IPS-NIHi7 (cell line): ENCODE data around the gene NRXN2.

ENCODE experiments used
- DNase-seq: peaks from one replicate; pipeline ENCODE4 v3.0.0; 2012; ENCODE audit warnings: mixed read lengths; ENCODE audit errors: extremely low spot score

Gene NRXN2

DNA sequence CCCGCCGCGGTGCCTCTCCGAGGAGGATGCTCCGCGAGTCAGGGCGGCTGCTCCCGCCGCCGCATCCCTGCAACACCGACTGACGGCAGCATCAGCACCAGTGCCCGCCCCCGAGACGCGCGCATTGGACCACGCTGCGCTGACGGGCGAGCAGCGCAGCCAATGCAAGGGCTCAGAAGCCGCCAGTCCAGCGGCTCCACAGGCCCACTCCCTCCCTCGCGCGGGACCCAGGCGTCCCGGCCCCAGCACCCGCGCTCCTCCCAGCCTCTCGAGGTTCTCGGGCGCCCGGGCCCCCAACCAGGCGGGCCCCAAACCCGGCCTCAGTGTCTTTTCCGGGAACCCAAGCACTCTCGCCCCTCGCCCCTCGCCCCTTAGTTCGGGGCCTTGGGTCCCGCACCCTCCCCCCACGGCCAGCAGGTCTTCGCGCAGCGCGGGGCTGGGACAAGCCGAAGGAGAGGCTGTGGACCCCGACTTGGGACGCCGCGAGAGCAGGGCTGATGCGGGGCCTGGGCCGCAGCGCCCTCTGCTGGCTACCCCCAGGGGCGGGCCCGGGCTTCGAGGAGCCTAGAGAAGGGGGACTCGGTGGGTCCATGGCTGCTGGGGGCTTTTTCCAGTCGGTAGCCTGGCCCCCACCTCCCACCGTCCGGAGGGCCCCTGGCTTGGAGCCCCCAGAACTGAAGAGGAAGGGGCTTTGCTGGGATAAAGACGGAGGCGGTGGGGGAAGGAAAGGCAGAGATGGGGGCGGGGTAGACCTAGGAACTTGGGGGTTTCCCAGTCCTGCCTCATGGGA lies at the start of gene NRXN2:
Gene NRXN2 (minus strand): TSS at position 81 of the 790 bp plus-strand sequence. CDS start 9,498 bp downstream, outside the sequence.
- peak; percentile 95 for DNase-seq

DNA sequence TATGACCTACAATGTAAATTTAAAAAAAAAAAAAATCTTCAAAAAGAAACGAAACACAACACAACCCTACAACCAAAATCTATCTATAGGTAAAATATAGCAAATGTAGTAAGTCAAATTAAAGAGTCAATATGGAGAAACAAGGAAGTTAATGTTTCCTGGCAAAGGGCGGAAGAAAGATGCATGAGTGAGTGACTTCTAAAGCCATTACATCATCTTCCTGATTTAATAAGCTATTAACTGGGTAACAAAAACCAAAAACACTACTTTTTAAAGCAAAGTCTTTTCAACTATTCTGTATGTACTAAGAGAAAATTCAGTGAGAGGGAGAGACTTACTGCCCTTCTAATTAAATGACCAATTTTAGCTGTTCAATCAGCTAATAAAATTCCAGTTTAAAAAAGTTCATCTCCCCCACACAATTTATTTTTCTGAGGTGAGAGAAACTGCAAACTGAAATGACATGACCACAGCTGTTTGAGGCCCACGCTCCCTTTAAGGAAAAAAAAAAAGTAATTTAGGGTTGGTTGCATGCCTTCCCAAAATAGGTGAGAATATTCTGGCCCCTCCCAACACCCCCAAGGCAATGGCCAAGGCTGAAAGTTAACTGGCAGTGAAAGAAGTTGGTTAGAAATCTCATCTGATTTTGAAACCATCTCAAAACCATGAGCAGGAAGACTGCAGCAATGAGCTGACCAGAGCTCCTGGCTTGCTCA lies 49.5 kb upstream of the NRXN2 start:
- no peak for DNase-seq

DNA sequence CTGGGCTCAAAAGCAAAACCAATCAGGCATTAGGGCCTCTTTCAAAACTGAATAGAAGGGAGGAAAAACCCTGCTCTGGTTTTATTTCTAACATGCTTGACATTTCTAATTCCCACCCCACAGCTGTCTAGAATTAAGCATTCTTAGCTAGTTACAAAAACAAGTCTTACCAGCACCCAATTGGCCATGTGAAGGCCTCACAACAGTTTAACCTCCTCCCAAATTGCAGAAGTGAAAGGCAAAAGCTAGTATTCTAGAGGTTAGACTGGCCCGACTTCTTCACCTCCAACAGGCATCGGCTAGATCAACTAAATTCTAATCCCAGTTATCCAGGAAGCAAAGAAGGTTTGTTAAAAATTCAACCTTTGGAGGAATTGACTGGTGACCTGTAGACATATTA lies 48.9 kb upstream of the NRXN2 start:
- no peak for DNase-seq

DNA sequence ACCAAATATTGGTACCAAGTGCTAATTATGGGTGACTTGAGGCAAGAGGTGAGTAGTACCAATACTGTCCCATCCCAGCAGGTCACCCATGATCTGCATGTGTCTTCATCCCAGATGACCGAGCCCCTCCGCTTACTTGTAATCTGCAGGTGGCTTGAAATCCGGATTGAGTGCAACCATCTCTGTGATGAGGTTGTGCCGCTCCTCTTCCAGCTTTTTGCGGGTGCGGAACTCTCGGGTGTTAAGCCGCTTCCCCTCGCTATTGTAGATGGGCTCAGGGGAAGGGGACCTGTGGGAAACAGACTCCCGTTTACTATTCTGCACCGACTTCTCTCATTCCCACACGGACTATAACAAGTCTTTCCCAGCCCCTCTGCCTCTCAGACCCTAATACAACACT lies 47.1 kb upstream of the NRXN2 start:
- DNase-seq, result no peak

DNA sequence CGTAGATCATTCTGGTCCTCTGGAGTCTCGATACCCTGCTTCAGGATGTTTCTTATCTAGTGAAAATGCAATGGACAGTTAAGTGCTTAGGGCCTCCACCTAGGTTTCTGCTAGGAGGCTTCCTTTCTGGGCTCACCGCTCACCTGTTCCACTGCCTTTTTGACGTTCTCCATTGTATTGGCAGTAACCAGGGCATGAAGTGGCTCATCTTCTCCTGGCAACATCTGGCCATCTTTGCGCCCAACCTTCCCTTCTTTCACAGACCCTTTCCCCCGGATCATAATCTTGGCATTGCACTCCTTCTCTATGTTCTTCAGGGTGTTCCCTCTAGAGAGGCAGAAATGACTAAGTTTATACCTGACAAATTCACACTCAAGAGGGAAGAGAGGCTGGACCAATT lies 46.3 kb upstream of the NRXN2 start:
- DNase-seq, result no peak

DNA sequence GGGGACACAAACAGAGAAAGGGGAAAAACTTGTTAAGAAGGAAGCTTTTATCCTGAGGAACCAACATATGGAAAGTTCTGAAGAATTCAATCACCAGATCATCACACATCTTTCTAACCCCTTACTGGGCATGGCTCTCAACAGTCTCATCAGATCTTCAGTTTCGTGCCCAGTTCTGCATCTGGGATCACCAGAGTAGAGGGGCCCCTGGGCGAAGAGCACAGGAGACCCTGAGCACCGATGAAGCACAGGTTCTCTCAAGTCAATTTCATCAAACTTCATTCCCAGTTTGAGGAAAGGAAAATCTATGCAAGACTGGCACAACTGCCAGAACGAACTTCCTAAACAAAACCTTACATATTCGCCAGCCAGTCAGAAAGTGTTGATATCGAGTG lies 45.3 kb upstream of the NRXN2 start:
- DNase-seq, result no peak

DNA sequence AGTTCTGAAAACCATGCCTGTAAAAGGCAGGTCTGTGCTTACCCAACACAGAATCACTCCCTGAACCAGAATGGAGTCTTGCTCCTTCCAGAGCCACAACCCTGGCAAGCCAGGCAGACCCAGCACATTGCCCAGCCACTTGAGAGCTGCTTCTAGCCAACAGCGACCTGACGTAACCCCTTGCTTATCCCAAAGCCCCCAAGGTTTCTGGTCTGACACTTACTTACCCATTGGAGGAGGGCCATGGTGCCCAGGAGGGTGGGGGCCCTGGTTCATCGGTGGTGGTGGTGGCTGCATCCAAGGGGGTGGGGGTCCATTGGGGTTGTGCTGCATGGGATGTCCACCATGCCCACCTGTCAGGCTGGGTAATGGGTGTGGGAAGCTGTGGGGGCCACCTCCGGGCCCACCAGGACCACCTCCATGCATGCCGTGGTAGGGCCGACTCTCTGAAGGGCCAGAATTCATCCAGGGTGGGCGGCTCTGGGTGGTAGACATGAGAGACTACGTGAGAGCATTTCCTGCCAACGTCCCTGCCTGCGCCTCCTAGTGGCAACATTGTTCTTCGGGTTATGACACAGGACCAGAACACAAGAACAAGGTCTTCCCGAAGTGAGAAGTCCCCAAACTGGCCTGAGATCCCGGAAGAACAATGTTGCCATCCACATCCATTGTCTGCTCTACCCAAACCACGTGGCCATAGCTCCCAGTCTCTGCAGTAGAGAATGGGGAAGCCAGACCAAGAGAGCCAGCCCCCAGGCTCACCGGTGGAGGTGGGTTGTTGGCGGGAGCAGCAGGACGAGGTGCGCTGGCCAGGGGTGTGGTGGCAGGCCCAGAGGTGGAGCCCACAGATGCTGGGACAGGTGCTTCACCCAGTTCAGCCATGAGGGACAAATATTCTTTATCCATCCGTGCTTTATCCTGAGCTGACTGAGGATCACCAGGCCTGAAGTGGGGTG lies 44.6 kb upstream of the NRXN2 start:
- DNase-seq, result no peak

DNA sequence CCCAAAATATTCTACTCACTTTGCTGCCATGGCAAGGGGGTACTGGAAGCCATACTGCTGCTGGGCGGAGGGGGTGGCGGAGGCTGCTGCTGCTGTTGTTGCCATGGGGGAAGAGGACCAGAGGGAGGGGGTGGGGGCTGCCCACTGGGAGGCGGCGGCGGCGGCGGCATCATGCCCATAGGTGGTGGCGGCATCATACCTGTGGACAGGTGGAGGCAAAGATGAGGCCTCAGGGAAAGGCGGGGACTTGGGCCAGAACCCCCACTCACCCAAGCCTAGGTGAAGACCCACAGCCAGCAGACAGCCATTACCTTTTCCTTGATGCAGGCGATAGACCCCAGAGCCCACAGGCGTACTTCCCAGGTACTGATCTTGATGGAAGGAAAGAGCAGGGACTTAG lies 43.9 kb upstream of the NRXN2 start:
- DNase-seq, result no peak

DNA sequence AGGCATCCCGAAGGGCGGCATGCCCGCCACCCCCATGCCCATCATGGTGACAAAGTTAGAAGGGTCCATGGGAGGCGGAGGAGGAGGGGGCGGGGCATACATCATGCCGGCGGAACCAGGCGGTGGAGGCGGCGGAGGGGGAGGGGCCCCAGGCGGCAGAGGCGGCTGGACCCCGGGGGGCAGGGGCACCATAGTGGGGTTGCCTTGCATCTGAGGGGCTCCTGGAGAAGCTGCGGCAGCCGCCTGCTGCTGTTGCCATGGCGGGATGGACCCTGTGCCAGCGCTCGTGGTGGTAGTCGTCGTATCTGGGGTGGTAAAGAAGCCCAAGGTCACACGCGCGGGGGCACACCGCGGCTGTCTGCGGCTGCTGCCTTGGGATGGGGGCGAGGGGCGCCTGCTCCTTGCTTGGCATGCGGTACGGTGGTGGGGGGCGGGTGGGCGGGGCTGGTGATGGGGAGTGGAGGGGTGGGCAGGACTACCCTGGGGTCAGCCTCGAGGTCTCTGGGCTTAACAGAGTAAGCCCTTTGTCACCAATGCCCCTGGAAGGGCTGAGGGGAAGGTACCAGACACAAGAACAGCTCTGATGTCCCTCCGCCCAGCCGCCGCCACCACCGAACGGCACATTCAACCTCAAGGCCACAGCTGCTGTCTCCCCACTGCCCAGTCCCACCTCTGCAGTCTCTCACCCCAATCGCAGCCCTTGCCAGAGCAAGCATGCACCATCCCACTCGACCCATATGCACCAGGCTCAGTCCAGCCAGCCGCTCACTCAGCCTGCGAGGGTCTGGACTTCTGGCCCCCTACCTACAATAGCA lies 43.1 kb upstream of the NRXN2 start:
- DNase-seq, result no peak

DNA sequence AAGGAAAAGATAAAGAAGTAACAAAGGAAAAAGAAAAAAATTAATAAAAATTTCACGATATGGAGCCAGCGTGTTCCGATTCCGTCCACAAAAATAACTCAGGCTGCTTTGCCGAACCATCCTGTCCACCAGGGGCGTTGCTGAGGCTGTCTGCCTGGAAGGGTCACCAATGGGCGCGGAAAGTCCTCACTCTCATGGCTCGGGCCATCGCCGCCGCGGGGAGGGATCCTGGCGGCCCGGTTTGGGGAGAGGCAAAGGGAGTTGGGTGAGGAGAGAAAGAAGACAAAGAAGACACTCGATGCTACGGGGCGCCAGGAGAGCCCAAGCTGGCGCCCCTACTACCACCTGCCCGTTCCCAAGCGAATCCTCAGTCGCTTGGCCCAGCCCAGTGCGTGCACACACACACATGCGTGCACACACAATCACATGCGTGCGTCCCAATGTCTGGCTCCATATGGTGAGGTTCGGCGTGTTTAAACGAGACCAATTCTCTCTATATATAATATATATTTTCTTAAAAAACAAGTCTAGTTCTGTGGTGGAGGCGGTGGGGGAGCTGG lies 42.4 kb upstream of the NRXN2 start:
- DNase-seq, result no peak

DNA sequence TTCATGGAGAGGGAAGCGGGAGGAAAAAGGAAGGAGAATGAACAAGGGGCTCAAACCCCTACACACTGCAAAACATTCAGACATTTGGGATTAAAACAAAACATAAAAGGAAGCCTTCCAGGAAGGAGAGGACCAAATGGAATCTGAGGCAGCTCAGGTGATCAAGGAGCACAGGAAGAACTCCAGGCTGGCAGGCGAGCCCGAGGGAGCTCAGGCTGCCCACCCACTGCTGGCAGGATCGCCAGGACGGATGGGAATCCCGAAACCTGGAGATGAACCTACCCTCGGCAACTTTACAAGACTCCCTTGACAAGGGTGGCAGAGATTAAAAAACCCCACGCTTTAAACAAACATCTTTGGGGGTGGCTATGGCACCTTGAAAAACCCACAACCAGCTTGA lies 41.8 kb upstream of the NRXN2 start:
- no peak for DNase-seq

DNA sequence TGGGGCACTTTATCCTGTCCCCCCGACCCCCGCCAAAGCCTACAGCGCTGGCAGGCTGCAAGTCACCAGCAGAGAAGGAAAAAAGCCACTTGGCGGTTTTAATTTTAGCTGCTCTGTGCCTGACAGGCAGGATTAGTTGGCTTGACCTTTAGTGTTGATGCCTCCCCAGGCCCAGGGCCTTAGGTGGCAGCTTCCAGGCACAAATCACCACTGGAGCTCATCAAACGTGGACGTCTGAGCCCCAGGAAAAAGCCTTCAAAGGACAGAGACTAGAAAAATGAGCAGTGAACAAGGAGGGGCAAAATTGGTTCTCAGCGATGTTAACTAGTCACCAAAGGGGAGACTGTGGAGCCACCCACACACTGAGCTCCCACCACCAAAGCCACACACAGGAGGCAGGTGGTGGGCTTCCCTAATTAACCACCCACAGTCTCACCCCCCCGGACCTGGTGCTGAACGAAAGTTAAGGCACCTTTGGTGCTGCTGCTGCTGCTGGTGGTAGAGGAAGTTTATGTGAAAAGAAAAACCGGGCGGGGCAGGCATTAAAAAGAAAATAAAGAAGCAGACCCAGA lies 41.1 kb upstream of the NRXN2 start:
- no peak for DNase-seq

DNA sequence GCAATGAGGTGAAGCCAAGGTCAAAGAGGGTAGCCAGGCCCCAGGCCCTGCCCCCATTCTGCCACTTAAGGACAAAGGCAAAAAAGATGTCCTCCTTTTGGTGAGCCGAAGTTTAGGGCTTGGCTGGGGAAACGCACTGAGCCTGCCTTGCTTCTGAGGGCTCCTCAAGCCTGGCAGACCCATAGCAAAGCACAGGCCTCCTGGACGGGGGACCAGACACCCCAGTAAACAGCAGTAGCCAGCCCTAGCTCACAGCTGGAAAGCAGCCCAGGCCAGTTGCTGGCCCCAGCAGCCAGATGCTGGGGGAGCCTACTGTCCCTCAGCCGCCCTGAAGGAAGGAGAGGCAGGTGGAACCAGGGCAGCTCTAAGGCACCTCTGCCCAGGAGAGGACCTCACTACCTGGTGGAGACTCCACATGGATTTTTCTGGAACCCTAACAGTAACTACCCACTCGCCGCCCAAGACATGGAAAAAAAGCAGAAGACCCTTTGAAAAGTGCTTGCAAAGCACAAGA lies 40.6 kb upstream of the NRXN2 start:
- DNase-seq, result peak; percentile 16

DNA sequence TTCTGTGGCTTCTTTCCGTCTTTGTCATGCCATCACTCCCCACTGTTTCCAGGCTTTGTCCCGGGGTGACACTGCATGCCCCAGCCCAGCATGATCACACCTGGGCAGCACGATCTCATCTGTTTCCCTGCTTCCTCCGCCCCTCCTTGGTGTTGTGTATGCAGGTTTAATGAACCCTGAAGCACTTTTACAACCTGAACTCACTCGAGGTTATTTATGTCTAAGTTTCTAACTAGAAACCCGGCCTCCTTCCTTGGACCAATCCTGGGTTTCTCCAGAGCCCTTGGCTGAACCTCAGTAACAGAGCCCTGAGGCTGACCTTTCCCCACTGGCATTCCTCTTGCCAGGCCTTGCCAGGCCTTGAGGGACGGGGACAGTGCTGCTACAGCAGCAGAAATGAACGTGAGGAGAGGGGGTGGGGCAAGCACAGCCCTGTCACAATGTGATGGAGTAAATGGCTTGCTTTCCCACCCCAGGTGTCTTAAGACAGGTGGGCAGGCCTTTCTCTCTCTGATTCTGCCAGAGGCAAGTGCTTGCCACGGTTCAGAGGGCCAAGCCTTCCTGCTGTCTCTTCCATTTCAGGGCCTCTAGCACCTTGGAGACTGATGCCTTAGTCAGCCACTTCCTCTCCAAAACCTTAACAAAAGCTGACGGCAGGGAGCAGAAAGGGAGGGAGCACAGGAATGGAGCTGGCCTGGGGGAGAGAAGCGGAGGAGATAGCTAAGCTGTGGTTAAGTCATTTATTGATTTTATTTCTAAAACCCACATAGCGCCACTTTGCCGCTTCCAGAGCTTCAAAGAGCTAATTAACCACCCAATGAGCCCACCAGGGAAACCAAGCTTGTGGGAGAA lies 39.9 kb upstream of the NRXN2 start:
- peak; percentile 45 for DNase-seq

DNA sequence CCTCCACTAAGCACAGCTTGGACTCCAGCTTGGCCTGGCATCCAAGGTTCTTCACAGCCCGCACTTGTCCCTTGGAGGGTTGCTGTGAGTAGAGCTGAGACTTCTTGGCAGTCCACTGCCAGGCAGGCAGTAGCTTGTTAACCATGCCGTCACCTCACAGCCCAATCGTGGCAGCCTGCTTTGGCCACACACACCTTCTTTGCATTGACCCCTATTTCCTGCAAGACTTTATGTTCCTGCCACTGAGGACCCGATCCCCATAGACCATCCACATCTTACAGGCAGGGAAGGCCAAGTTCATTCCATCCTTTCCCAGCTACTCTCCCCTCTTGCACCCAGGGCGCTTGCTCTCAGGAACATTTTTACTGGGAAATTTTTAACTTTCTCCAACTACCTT lies 39.3 kb upstream of the NRXN2 start:
- peak; percentile 14 for DNase-seq

DNA sequence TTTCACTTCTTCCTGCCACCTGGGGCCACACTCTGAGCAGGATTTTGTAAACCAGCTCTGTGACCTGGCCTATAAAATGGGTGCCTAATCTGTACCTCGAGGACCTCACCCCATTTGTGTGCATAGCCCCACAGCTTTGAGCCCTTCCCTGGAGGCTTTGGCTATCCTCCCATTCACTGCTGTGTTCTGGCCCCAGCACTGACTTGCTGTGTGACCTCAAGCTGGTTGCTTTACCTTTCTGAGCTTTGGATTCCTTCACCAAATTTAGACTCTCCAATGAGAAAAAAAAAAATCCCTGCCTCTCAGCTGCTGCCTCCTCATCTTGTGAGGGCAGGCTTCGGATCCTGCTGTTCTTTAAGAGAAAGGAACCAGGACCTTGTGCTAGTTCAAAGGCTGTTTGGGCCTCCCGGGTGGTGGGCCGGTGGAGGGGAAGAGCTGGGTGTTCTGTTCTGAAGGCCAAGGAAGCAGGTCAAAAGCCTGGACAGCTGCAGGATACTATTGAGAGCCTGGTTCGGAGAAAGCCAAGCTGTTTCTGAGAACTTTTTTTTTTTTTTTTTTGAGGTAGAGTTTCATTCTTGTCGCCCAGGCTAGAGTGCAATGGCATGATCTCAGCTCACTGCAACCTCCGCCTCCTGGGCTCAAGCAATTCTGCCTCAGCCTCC lies 37.9 kb upstream of the NRXN2 start:
- DNase-seq, result no peak

DNA sequence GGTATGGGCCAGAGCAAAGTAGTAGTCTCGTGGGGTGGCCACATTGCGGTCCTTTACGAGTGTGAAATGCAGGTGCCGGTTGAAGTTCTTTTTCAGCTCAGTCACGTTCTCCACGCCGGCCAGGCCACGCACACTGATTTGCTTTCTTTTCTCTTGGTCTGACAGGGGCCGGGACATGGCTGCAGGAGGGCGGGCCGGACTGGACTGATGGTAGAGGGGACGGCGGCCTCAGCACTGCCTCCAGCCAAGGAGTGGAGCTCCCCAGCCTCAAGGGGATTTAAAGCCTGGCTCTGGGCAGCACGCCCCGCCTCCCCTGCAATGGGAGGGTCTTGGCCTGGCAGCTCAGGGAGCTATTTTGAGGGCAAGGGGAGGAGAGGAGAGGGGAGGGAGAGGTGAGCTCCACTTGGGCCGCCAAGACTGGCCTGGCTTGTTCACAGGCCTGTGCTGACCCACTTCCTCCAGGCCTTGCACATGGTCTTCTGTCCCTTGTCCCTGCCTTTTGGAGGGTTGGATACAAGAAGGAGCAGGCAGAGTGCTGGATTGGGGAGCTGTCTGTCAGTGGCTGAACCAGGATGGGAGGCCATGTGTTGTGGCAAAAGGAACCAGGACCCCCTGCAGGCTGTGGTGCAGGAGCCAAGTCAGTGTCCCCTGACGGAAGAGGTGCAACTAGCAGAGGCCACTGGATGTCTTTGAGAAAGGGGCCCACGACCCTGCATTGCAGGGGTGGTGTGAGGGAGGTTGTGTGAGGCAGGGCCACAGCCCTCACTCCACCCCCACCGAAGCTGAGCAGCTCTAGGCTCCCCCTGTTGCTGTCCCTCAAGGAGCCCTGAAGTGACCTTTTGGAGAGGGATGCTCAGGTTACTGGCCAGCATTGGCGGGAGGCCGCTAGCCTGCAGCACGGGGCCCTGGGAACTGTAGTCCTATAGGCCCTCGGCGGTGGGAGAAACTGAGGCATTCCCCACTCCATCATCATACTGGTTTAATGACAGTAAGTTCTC lies 37.0 kb upstream of the NRXN2 start, which contains the start of gene PYGM:
Gene PYGM (minus strand): TSS at position 253 of the 998 bp plus-strand sequence. CDS start 76 bp downstream, at position 177.
- DNase-seq, result peak; percentile 84
